Heart left ventricle (tissue), 13 donors: ENCODE data around the gene CBLB.

Experiments
- CTCF ChIP-seq, 12 donors: fragments of 200-600 bp; sonication (generic) in 4 of 12; IDR thresholded peaks; one replicate each; pipeline versions ENCODE4 v1.5.0 to v1.8.0; 2018 to 2022; ENCODE audit warnings: antibody characterized with exemption in 12 of 12, mild to moderate bottlenecking in 5 of 12
- POLR2A ChIP-seq, 2 donors: fragments of 450-650 bp; IDR thresholded peaks; one replicate each; pipeline ENCODE4 v1.6.1; 2017; ENCODE audit warnings: antibody characterized with exemption in 2 of 2, mild to moderate bottlenecking in 2 of 2, moderate library complexity in 2 of 2
- donor health status: ischemic (EF 13 %, LVEDD 7.1; RV severe dilation, severe dysfunction).
- donor health status: DM: no; HTN: yes; CAD: no.
- donor health status: DM: no; HTN: no; CAD: no.
- donor health status: ischemic (EF 25% LVEDD 6.9; RV normal size, moderate dysfunction).
- donor health status: ischemic (EF 25% LVEDD 5.7; RV mildly dilated, moderate dysfunction).
- donor health status: ischemic (EF 35%, LVEDD 5.7; RV mildly dilated, moderate dysfunction).
- donor health status: nonischemic (EF 11% LVEDD 7.7; RV severe dilation, severe dysfunction).
- donor health status: DM: yes; HTN: yes; CAD: no.
- donor health status: PGD.
- donor health status: ischemic (EF 29% LVEDD 5.4; RV normal size, mild dysfunction).
- donor health status: nonischemic (EF 23%, LVEDD 6.1; RV moderate dilation, normal function).

- TF ChIP-seq CTCF (IDR thresholded peaks at IDR 0.05), result no peak
- no peak for TF ChIP-seq POLR2A (IDR thresholded peaks at IDR 0.05)
Observed at GRCh38 chr3:105857601-105858000, 11.2 kb downstream of the CBLB start.
